A549 (cell line): Measurements from ENCODE around the gene SHLD1. TPM values are rescaled to one million over a fixed set of nuclear protein-coding genes. Genes with fewer than 3 reads are reported as not detected.
A peak's percentile ranks its signal among the peaks of the same experiment; 100 is the strongest.

Experiments used
- ATAC-seq, 2 experiments: fragments of 200-7000 bp in 1 of 2; fragments of >200 bp in 1 of 2; cut with Nextera tagmentation in 1 of 2; cut with Tn5 transposase in 1 of 2; 3 replicates each; pipeline versions ENCODE4 v1.8.0 to v1.9.1; 2018 to 2020; ENCODE audit warnings: mild to moderate bottlenecking in 1 of 2, moderate library complexity in 1 of 2
- CTCF ChIA-PET: fragments of 300-600 bp; sonication (Branson Sonifier 250); formaldehyde crosslinking; extraction: SDS; loops from one replicate; lab custom pipeline; 2021; ENCODE audit warnings: antibody characterized with exemption, inconsistent platforms; lab: Yijun Ruan, JAX
- POLR2A ChIA-PET: fragments of 350-600 bp; formaldehyde crosslinking; extraction: SDS; loops from one replicate; lab custom pipeline; 2021; ENCODE audit warnings: antibody characterized with exemption, inconsistent platforms; lab: Yijun Ruan, JAX
- DNase-seq, 2 experiments: peaks; one replicate each; pipeline versions ENCODE4 v3.0.0 to v3.0.0-alpha.2; 2011 to 2016; ENCODE audit warnings: low read depth in 1 of 2, low spot score in 1 of 2
- FAIRE-seq: peaks from 2 replicates; lab custom pipeline; 2011; peaks lifted over from hg19 to GRCh38; lab: Jason Lieb, UNC
- H3K27ac ChIP-seq, 2 experiments: fragments of >200 bp; sonication (Bioruptor Twin); formaldehyde crosslinking; 3 replicates each; pipeline ENCODE4 v1.5.1; 2016 to 2017
- H3K4me1 ChIP-seq: fragments of >200 bp; sonication (Bioruptor Twin); formaldehyde crosslinking; 3 replicates; pipeline ENCODE4 v1.6.1; 2016
- H3K4me2 ChIP-seq: fragments of >200 bp; sonication (Bioruptor Twin); formaldehyde crosslinking; 3 replicates; pipeline ENCODE4 v1.6.1; 2016
- H3K4me3 ChIP-seq: fragments of >200 bp; sonication (Bioruptor Twin); formaldehyde crosslinking; 3 replicates; pipeline ENCODE4 v1.5.1; 2016
- H3K9me3 ChIP-seq: fragments of >200 bp; sonication (Bioruptor Twin); formaldehyde crosslinking; 3 replicates; pipeline ENCODE4 v1.6.1; 2016
- CHD2 ChIP-seq: fragments of 150-350 bp; IDR thresholded peaks from 2 replicates; pipeline ENCODE4 v1.6.1; 2014; ENCODE audit warnings: low read length; ENCODE audit not compliant: partially characterized antibody
- CHD4 ChIP-seq: fragments of 200-600 bp; sonication (generic); IDR thresholded peaks from 2 replicates; pipeline ENCODE4 v1.6.1; 2016; ENCODE audit warnings: antibody characterized with exemption, mild to moderate bottlenecking, borderline replicate concordance
- EHF ChIP-seq: fragments of 250-450 bp; sonication (Bioruptor Pico); IDR thresholded peaks from 2 replicates; pipeline ENCODE4 v1.5.0; 2020; ENCODE audit warnings: mild to moderate bottlenecking
- EHMT2 ChIP-seq: fragments of 200-600 bp; sonication (generic); IDR thresholded peaks from 2 replicates; pipeline ENCODE4 v1.6.1; 2016; ENCODE audit warnings: antibody characterized with exemption, low read depth, mild to moderate bottlenecking, moderate library complexity
- FOSB ChIP-seq: fragments of 250-450 bp; sonication (Bioruptor Pico); IDR thresholded peaks from 2 replicates; pipeline ENCODE4 v1.5.0; 2020; ENCODE audit warnings: mild to moderate bottlenecking, moderate library complexity
- HDAC2 ChIP-seq: fragments of 200-600 bp; sonication (generic); IDR thresholded peaks from 2 replicates; pipeline ENCODE4 v1.6.1; 2016
- MAFK ChIP-seq: fragments of 450-650 bp; IDR thresholded peaks from 2 replicates; pipeline ENCODE4 v1.6.1; 2014; ENCODE audit not compliant: partially characterized antibody
- MAZ ChIP-seq: fragments of 150-350 bp; IDR thresholded peaks from 2 replicates; pipeline ENCODE4 v1.6.1; 2014; ENCODE audit warnings: antibody characterized with exemption, low read depth, low read length, borderline replicate concordance
- NFE2L2 ChIP-seq: fragments of 150-350 bp; conservative IDR thresholded peaks from 2 replicates; pipeline ENCODE4 v1.6.1; 2014; ENCODE audit warnings: low read length
- NPAS2 ChIP-seq: fragments of 250-450 bp; sonication (Bioruptor Pico); IDR thresholded peaks from 2 replicates; pipeline ENCODE4 v1.8.0; 2022; ENCODE audit warnings: mild to moderate bottlenecking, moderate library complexity, borderline replicate concordance
- NR3C1 ChIP-seq: fragments of >200 bp; sonication (Bioruptor Twin); formaldehyde crosslinking; IDR thresholded peaks from 3 replicates; pipeline ENCODE4 v1.6.1; 2017
- PHF8 ChIP-seq: fragments of 200-600 bp; sonication (generic); IDR thresholded peaks from 2 replicates; pipeline ENCODE4 v1.6.1; 2016; ENCODE audit warnings: low read depth, mild to moderate bottlenecking, antibody characterized with exemption, moderate library complexity, borderline replicate concordance
- POLR2A ChIP-seq: IDR thresholded peaks from 2 replicates; pipeline ENCODE4 v1.6.1; 2012; ENCODE audit warnings: mild to moderate bottlenecking, low read length
- POLR2AphosphoS2 ChIP-seq: conservative IDR thresholded peaks from 2 replicates; pipeline ENCODE4 v1.6.1; 2012; ENCODE audit warnings: low read length, improper control_type of control experiment, inconsistent platforms
- RARB ChIP-seq: fragments of 250-450 bp; sonication (Bioruptor Pico); IDR thresholded peaks from 2 replicates; pipeline ENCODE4 v1.8.0; 2021; ENCODE audit warnings: mild to moderate bottlenecking, moderate library complexity
- RNF2 ChIP-seq: fragments of 200-600 bp; sonication (generic); IDR thresholded peaks from 2 replicates; pipeline ENCODE4 v1.6.1; 2016; ENCODE audit warnings: low read depth, mild to moderate bottlenecking, antibody characterized with exemption, moderate library complexity, borderline replicate concordance
- SMC3 ChIP-seq: fragments of >200 bp; sonication (Bioruptor Twin); formaldehyde crosslinking; IDR thresholded peaks from 3 replicates; pipeline ENCODE4 v1.6.1; 2018; ENCODE audit warnings: inconsistent platforms
- TFCP2L1 ChIP-seq: fragments of 250-450 bp; sonication (Bioruptor Pico); IDR thresholded peaks from 2 replicates; pipeline ENCODE4 v1.5.0; 2021; ENCODE audit warnings: mild to moderate bottlenecking
- TP53 ChIP-seq: fragments of 250-450 bp; sonication (Bioruptor Pico); IDR thresholded peaks from 2 replicates; pipeline ENCODE4 v1.5.0; 2021; ENCODE audit warnings: mild to moderate bottlenecking, moderate library complexity
- ZC3H11A ChIP-seq: fragments of 450-650 bp; IDR thresholded peaks from 2 replicates; pipeline ENCODE4 v1.6.1; 2014; ENCODE audit warnings: antibody characterized with exemption, mild to moderate bottlenecking
- ZNF302 ChIP-seq: fragments of 250-450 bp; sonication (Bioruptor Pico); IDR thresholded peaks from 2 replicates; pipeline ENCODE4 v1.9.0; 2021; ENCODE audit warnings: inconsistent platforms, mild to moderate bottlenecking, moderate library complexity
- ZSCAN20 ChIP-seq: fragments of 250-450 bp; sonication (Bioruptor Pico); IDR thresholded peaks from 2 replicates; pipeline ENCODE4 v1.8.0; 2022; ENCODE audit warnings: mild to moderate bottlenecking, moderate library complexity
- WGBS: methylation state at CpG from one replicate; pipeline ENCODE4 v1.1.6; 2017; ENCODE audit errors: missing lambda C conversion rate; 5-methylcytosine and 5-hydroxymethylcytosine counted together
- polyA plus RNA-seq, 4 experiments: library from polyadenylated mRNA; depleted of rRNA in 3 of 4; stranded (reverse); fragments of >200 nt; fragmentation: RNase III in 1 of 4; extraction: RNeasy Plus Mini Kit Qiagen cat#74134 plus additional on column Dnase treatment in 1 of 4; gene quantifications; 2 replicates in 3 of 4; 3 replicates in 1 of 4; pipeline ENCODE4 v1.2.3, GENCODE V29; 2011 to 2017

The SHLD1 gene
- polyA plus RNA-seq, 2 of the 4 experiments (the other 2 are of a cell fraction): 6.5 to 18.4 TPM

GRCh38 chr20:5893052-5893451 is 142.9 kb downstream of the SHLD1 start:
- WGBS: 42% methylated on average over 3 of the region's 3 CpGs
- FAIRE-seq (no peak), DNase-seq (no peak), ATAC-seq (no peak)
- no peak overlapping the region for H3K27ac ChIP-seq
- no peaks in the 10 kb centered on the region for H3K9me3 ChIP-seq
- H3K4me2 ChIP-seq: no peak overlapping the region
- no peak overlapping the region for H3K4me3 ChIP-seq
- POLR2A ChIA-PET: no interaction called here
- TF ChIP-seq RNF2: no peak
- no peak for TF ChIP-seq PHF8
- no peak for TF ChIP-seq SMC3
- no peak for TF ChIP-seq EHMT2
- no peak for TF ChIP-seq RARB (CRISPR knock-in tag)
- no peak for TF ChIP-seq CHD2
- no peak for TF ChIP-seq MAFK
- no peak for TF ChIP-seq POLR2AphosphoS2
- no peak for TF ChIP-seq CHD4
- no peak for TF ChIP-seq NPAS2 (CRISPR knock-in tag)
- TF ChIP-seq ZSCAN20 (CRISPR knock-in tag): no peak
- TF ChIP-seq MAZ: no peak
- no peak for TF ChIP-seq TP53 (CRISPR knock-in tag)
- TF ChIP-seq NR3C1: no peak
- TF ChIP-seq POLR2A: no peak
- TF ChIP-seq HDAC2: no peak
- CTCF ChIA-PET: interaction anchor here (0.8 to 1.1 kb wide), 2 partner anchors 104 to 430 kb away, joined by 3 read pairs; no protein-coding TSS in a partner anchor
- H3K4me1 ChIP-seq: no peaks in the 10 kb centered on the region

DNA sequence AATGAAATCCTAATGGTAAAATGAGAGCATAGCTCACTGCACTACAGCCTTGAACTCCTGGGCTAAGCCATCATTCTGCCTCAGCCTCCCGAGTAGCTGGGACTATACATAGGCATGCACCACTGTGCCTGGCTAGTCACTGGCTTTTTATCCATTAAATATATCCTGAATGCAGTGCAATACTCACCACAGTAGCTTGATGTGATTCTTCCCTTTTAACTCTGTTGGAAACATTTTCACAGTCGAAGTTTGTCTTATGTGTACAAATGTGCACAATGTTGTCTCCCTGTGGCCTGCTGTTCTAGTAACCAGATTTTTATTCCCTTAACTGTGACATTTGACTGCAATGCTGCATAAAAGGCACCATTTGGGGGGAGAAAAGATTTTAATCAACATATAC is 143.4 kb downstream of the SHLD1 start:
- CTCF ChIA-PET: interaction anchor here (0.8 to 1.1 kb wide), 2 partner anchors 105 to 431 kb away, joined by 3 read pairs; no protein-coding TSS in a partner anchor
- Histone ChIP-seq H3K4me2 (no peak overlapping the region), H3K4me3 (no peak overlapping the region), H3K4me1 (no peaks in the 10 kb centered on the region), H3K9me3 (no peaks in the 10 kb centered on the region), H3K27ac (no peak overlapping the region)
- ATAC-seq (no peak), FAIRE-seq (no peak), DNase-seq (no peak)
- WGBS: 28% methylated on average over 2 of the region's 2 CpGs
- POLR2A ChIA-PET: no interaction called here
- TF ChIP-seq EHF (CRISPR knock-in tag): no peak
- no peak for TF ChIP-seq ZC3H11A
- TF ChIP-seq ZNF302: no peak
- no peak for TF ChIP-seq RARB (CRISPR knock-in tag)
- no peak for TF ChIP-seq POLR2A
- no peak for TF ChIP-seq SMC3

- POLR2A ChIA-PET: no interaction called here
- no peak for FAIRE-seq
Measured at GRCh38 chr20:5895626-5896025, 145.4 kb downstream of the SHLD1 start.

GRCh38 chr20:5899444-5899843 is 149.2 kb downstream of the SHLD1 start:
- no peak for TF ChIP-seq ZC3H11A
- TF ChIP-seq MAFK: peak; percentile 97
- TF ChIP-seq NFE2L2: peak; percentile 63
- no peaks in the 10 kb centered on the region for H3K4me1 ChIP-seq
- 0% methylated on average over 1 of the region's 1 CpG for WGBS
- no peak overlapping the region for H3K4me2 ChIP-seq
- no peak for ATAC-seq
- FAIRE-seq: peak; percentile 95
- no peaks in the 10 kb centered on the region for H3K9me3 ChIP-seq
- no peak for DNase-seq
- POLR2A ChIA-PET: no interaction called here
- CTCF ChIA-PET: interaction anchor here (1.2 kb wide), 1 partner anchor 330 kb away, joined by 3 read pairs; no protein-coding TSS in a partner anchor
- no peak overlapping the region for H3K4me3 ChIP-seq
- H3K27ac ChIP-seq: no peak overlapping the region

More at GRCh38 chr20:5895626-5896025, 145.4 kb downstream of the SHLD1 start:
- Histone ChIP-seq H3K4me1 (no peaks in the 10 kb centered on the region), H3K9me3 (no peaks in the 10 kb centered on the region), H3K4me2 (no peak overlapping the region)
- WGBS: 18% methylated on average over 2 of the region's 2 CpGs
- CTCF ChIA-PET: interaction anchor here (1.0 to 1.9 kb wide), 2 partner anchors 39 to 339 kb away, joined by 3 to 4 read pairs; no protein-coding TSS in a partner anchor
- no peak for ATAC-seq
- no peak for TF ChIP-seq TFCP2L1
- TF ChIP-seq NFE2L2: no peak
- TF ChIP-seq RARB (CRISPR knock-in tag): no peak
- no peak for TF ChIP-seq FOSB (CRISPR knock-in tag)
- TF ChIP-seq, all 56 proteins: peak for 0
- no peak overlapping the region for H3K4me3 ChIP-seq
- DNase-seq: no peak
- no peak overlapping the region for H3K27ac ChIP-seq
